H9 (cell line): ENCODE data around the gene CHN2. TPM values are rescaled to one million over a fixed set of nuclear protein-coding genes. Genes with fewer than 3 reads are reported as not detected.

Source experiments
- DNase-seq: peaks from one replicate; pipeline ENCODE4 v3.0.0-alpha.2; 2017
- H2AFZ ChIP-seq: one replicate; pipeline ENCODE4 v1.6.1; 2013; ENCODE audit warnings: mild to moderate bottlenecking, low read length, control low read depth, moderate library complexity
- H2AK5ac ChIP-seq: 2 replicates; pipeline ENCODE4 v1.6.1; 2013; ENCODE audit warnings: low read length, control low read depth, mixed read lengths; ENCODE audit not compliant: insufficient read length
- H2BK120ac ChIP-seq: one replicate; pipeline ENCODE4 v1.6.1; 2013; ENCODE audit warnings: low read depth, mild to moderate bottlenecking, low read length, control low read depth, inconsistent platforms; ENCODE audit not compliant: poor library complexity, severe bottlenecking
- H2BK12ac ChIP-seq: 2 replicates; pipeline ENCODE4 v1.6.1; 2013; ENCODE audit warnings: low read length, control low read depth, mixed read lengths, low read depth; ENCODE audit not compliant: insufficient read length
- H2BK15ac ChIP-seq: 2 replicates; pipeline ENCODE4 v1.6.1; 2013; ENCODE audit warnings: low read depth, low read length, control low read depth
- H2BK20ac ChIP-seq: one replicate; pipeline ENCODE4 v1.6.1; 2013; ENCODE audit warnings: low read depth, mild to moderate bottlenecking, low read length, control low read depth, inconsistent platforms; ENCODE audit not compliant: poor library complexity, severe bottlenecking
- H2BK5ac ChIP-seq: 2 replicates; pipeline ENCODE4 v1.6.1; 2013; ENCODE audit warnings: low read length, control low read depth, mixed read lengths; ENCODE audit not compliant: insufficient read length
- H3K14ac ChIP-seq: 2 replicates; pipeline ENCODE4 v1.6.1; 2013; ENCODE audit warnings: low read length, control low read depth; ENCODE audit not compliant: insufficient read depth
- H3K18ac ChIP-seq: 2 replicates; pipeline ENCODE4 v1.6.1; 2013; ENCODE audit warnings: low read depth, mild to moderate bottlenecking, mixed read lengths, low read length, control low read depth; ENCODE audit not compliant: insufficient read length
- H3K23ac ChIP-seq: 2 replicates; pipeline ENCODE4 v1.6.1; 2013; ENCODE audit warnings: low read length, control low read depth, mixed read lengths, low read depth; ENCODE audit not compliant: insufficient read length
- H3K23me2 ChIP-seq: 2 replicates; pipeline ENCODE4 v1.6.1; 2013; ENCODE audit warnings: low read depth, mild to moderate bottlenecking, mixed read lengths, low read length, control low read depth; ENCODE audit not compliant: insufficient read length, poor library complexity, severe bottlenecking
- H3K27ac ChIP-seq: 2 replicates; pipeline ENCODE4 v1.5.1; 2013; ENCODE audit warnings: low read length, control low read depth, mixed read lengths, low read depth; ENCODE audit not compliant: insufficient read length
- H3K27me3 ChIP-seq: 2 replicates; pipeline ENCODE4 v1.6.1; 2013; ENCODE audit warnings: low read length, control low read depth, inconsistent platforms; ENCODE audit not compliant: insufficient read depth
- H3K4ac ChIP-seq: 2 replicates; pipeline ENCODE4 v1.6.1; 2013; ENCODE audit warnings: low read depth, mild to moderate bottlenecking, control low read depth, inconsistent platforms, low read length, moderate library complexity
- H3K4me1 ChIP-seq: 2 replicates; pipeline ENCODE4 v1.6.1; 2013; ENCODE audit warnings: low read length, control low read depth, inconsistent platforms; ENCODE audit not compliant: insufficient read depth
- H3K4me2 ChIP-seq: 2 replicates; pipeline ENCODE4 v1.6.1; 2013; ENCODE audit warnings: low read length, control low read depth, mixed read lengths; ENCODE audit not compliant: insufficient read length, insufficient read depth
- H3K56ac ChIP-seq: 2 replicates; pipeline ENCODE4 v1.6.1; 2013; ENCODE audit warnings: low read depth, mild to moderate bottlenecking, mixed read lengths, low read length, control low read depth; ENCODE audit not compliant: insufficient read length
- H3K79me1 ChIP-seq: 2 replicates; pipeline ENCODE4 v1.6.1; 2013; ENCODE audit warnings: low read depth, mild to moderate bottlenecking, moderate library complexity, low read length, control low read depth, inconsistent platforms; ENCODE audit not compliant: insufficient read depth, poor library complexity, severe bottlenecking
- H3K79me2 ChIP-seq: 2 replicates; pipeline ENCODE4 v1.6.1; 2013; ENCODE audit warnings: low read length, control low read depth, inconsistent platforms; ENCODE audit not compliant: insufficient read depth
- H3K9ac ChIP-seq: 2 replicates; pipeline ENCODE4 v1.6.1; 2013; ENCODE audit warnings: low read length, control low read depth, mixed read lengths; ENCODE audit not compliant: insufficient read length; ENCODE audit errors: extremely low read depth
- H3K9me3 ChIP-seq: one replicate; pipeline ENCODE4 v1.6.1; 2013; ENCODE audit warnings: low read depth, low read length, inconsistent platforms; ENCODE audit not compliant: control insufficient read depth
- H3T11ph ChIP-seq: one replicate; pipeline ENCODE4 v1.6.1; 2013; ENCODE audit warnings: mild to moderate bottlenecking, low read length, control low read depth, inconsistent platforms
- H4K20me1 ChIP-seq: one replicate; pipeline ENCODE4 v1.6.1; 2013; ENCODE audit not compliant: control insufficient read depth, insufficient read length, insufficient read depth
- H4K5ac ChIP-seq: 2 replicates; pipeline ENCODE4 v1.6.1; 2013; ENCODE audit warnings: low read depth, mild to moderate bottlenecking, mixed read lengths, low read length, control low read depth; ENCODE audit not compliant: insufficient read length
- H4K8ac ChIP-seq: replicated peaks from 2 replicates; pipeline ENCODE4 v1.6.1; 2013; ENCODE audit warnings: low read length, control low read depth, mixed read lengths, low read depth; ENCODE audit not compliant: insufficient read length
- H4K91ac ChIP-seq: 2 replicates; pipeline ENCODE4 v1.6.1; 2013; ENCODE audit warnings: low read depth, mild to moderate bottlenecking, moderate library complexity, mixed read lengths, low read length, control low read depth; ENCODE audit not compliant: insufficient read length
- H3K27ac Mint-ChIP-seq, 3 experiments: 2 replicates in 2 of 3; 3 replicates in 1 of 3; pipeline ENCODE4 v1.8.0; 2020 to 2021; ENCODE audit warnings: mixed read lengths in 3 of 3, mild to moderate bottlenecking in 1 of 3, moderate library complexity in 1 of 3
- H3K27me3 Mint-ChIP-seq: 2 replicates; pipeline ENCODE4 v1.8.0; 2021; ENCODE audit warnings: low read depth, mild to moderate bottlenecking, moderate library complexity, mixed read lengths
- H3K36me3 Mint-ChIP-seq, 3 experiments: 2 replicates in 2 of 3; 3 replicates in 1 of 3; pipeline ENCODE4 v1.8.0; 2020 to 2021; ENCODE audit warnings: low read depth in 3 of 3, mixed read lengths in 3 of 3; ENCODE audit not compliant: insufficient read depth in 1 of 3
- H3K4me1 Mint-ChIP-seq, 2 experiments: 2 replicates each; pipeline ENCODE4 v1.8.0; 2020; ENCODE audit warnings: mixed read lengths in 2 of 2
- H3K4me3 Mint-ChIP-seq, 2 experiments: 2 replicates in 1 of 2; 3 replicates in 1 of 2; pipeline ENCODE4 v1.8.0; 2020 to 2021; ENCODE audit warnings: mild to moderate bottlenecking in 2 of 2, mixed read lengths in 2 of 2, moderate library complexity in 1 of 2
- H3K9me3 Mint-ChIP-seq, 2 experiments: 2 replicates in 1 of 2; 3 replicates in 1 of 2; pipeline ENCODE4 v1.8.0; 2020; ENCODE audit warnings: mild to moderate bottlenecking in 2 of 2, mixed read lengths in 2 of 2, moderate library complexity in 1 of 2
- CTCF ChIP-seq: fragments of 200-600 bp; sonication (generic); conservative IDR thresholded peaks from 3 replicates; pipeline ENCODE4 v1.8.0; 2021; ENCODE audit warnings: antibody characterized with exemption, mild to moderate bottlenecking
- WGBS: extraction: QIAGEN DNeasy Blood & Tissue Kit; methylation state at CpG from one replicate; pipeline ENCODE4 v1.1.7; 2013; ENCODE audit warnings: missing lambda C conversion rate, low lambda C conversion rate, mixed read lengths; ENCODE audit not compliant: insufficient read length; ENCODE audit errors: extremely low coverage; 5-methylcytosine and 5-hydroxymethylcytosine counted together
- total RNA-seq: library from RNA; stranded (reverse); gene quantifications from 2 replicates; pipeline ENCODE4 v1.2.1, GENCODE V29; 2021

The CHN2 gene
- total RNA-seq, 1 experiment from 2014 or later = 3.3 TPM

DNA sequence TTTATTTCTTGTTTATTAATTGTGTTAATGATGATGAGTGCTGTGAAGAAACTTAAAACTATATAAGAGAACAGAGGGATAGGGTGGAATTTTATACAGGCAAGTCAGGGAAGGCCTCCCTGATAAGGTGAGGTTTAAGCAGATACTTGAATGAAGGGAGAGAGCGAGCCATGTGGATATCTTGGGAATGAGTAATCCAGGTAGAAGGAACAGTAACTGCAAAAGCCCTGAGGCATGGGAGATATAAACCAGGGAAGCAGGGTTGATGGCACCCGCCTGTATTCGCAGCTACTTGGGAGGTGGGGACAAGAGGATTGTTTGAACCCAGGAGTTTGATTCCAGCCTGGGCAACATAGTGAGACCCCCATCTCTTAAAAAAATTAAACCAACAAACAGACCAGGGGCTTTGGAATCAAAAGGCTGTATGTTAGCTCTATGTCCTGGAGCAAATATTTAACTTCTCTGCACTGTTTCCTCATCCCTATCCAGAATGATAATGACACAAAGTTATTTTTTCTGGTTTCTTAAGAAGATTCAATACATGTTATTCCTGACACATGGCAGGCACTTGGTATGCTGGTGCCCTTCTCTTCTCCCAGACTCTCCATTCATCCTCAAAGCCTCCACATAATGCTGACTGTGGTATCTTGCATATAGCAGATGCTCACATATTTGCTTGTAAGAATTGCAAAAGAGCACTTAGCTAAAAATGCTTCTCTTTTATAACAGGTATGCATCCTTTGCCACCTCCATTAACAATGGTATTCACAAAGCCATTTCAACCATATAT lies 169.3 kb downstream of the CHN2 start:
- Mint-ChIP-seq H3K9me3 (no peaks in the 10 kb centered on the region), H3K4me3 (no peak overlapping the region; a peak in 1 of 5 replicates), H3K4me1 (peaks cover 6 to 9% of the 10 kb centered on the region in 2 experiments), H3K27me3 (no peaks in the 10 kb centered on the region), H3K27ac (no peak overlapping the region), H3K36me3 (no peaks in the 10 kb centered on the region)
- Histone ChIP-seq H3K14ac (no peak overlapping the region), H4K5ac (no peak overlapping the region), H2AFZ (no peak overlapping the region), H3K9me3 (no peaks in the 10 kb centered on the region), H3K79me2 (no peaks in the 10 kb centered on the region), H3K4me2 (no peak overlapping the region), H4K91ac (no peak overlapping the region), H3K18ac (no peak overlapping the region), H3K79me1 (no peaks in the 10 kb centered on the region), H3K27me3 (no peaks in the 10 kb centered on the region), H3K23me2 (no peaks in the 10 kb centered on the region), H4K8ac (no peak overlapping the region), H2BK12ac (no peak overlapping the region), H4K20me1 (no peaks in the 10 kb centered on the region), H3K27ac (no peak overlapping the region), H2AK5ac (no peak overlapping the region), H3T11ph (no peak overlapping the region), H2BK20ac (no peak overlapping the region), H2BK120ac (no peak overlapping the region), H2BK15ac (no peak overlapping the region), H3K4me1 (no peaks in the 10 kb centered on the region), H3K9ac (no peak overlapping the region), H3K56ac (no peak overlapping the region), H3K23ac (no peak overlapping the region), H3K4ac (no peak overlapping the region), H2BK5ac (no peak overlapping the region)
- no peak for DNase-seq
- TF ChIP-seq CTCF = no peak
- whole genome bisulfite sequencing = no CpG with 5 or more reads among the region's 3 CpGs
